Activated CD8-positive, alpha-beta memory T cell treated with anti-CD3 and anti-CD28 coated beads for 4 hours (primary cell): Measurements from ENCODE around the gene NUBP2.
A peak's percentile ranks its signal among the peaks of the same experiment; 100 is the strongest.

Experiments used
- DNase-seq, 2 donors: peaks; one replicate each; pipeline ENCODE4 v3.0.0-alpha.2; 2020; ENCODE audit warnings: low read depth in 2 of 2

The NUBP2 gene

DNA sequence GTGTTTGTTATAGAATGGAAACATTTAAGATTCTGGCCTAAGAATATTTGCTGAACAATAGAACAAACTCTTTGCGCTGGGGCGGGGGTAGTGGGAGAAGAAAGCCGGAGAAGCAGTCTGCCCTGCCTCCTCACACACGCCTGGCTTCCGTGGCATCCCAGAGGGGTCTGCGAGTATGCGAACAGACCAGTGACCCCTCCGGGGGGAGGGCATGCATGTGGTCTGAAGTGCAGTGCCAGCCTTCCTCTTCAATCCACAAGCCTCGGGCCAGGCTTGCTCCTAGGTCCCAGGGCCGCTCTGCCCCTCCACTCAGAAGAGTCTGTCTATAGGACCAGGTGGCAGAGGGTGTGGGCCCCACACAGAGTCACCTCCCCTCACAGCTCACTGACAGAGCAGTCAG lies 24.9 kb downstream of the NUBP2 start:
- DNase-seq: no peak

DNA sequence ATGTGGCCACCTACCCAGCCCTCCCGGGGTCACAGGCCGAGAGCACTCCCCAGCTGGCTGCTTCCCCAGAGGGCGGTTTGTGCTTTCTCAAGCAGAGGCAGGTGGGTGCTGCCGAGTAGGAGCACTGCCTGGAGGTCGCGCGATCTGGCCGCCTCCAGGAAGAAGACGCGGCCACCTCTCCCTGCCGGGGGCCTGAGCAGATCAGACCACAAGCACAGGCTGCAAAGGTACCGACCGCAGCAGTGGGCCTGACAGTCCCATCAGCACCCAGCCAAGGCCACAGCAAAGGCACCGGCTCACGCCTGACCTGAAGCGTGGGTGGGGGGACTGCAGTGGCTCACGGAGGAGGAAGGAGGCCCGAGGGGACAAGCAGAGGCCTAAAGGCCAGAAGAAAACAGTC lies 25.9 kb downstream of the NUBP2 start:
- no peak for DNase-seq

DNA sequence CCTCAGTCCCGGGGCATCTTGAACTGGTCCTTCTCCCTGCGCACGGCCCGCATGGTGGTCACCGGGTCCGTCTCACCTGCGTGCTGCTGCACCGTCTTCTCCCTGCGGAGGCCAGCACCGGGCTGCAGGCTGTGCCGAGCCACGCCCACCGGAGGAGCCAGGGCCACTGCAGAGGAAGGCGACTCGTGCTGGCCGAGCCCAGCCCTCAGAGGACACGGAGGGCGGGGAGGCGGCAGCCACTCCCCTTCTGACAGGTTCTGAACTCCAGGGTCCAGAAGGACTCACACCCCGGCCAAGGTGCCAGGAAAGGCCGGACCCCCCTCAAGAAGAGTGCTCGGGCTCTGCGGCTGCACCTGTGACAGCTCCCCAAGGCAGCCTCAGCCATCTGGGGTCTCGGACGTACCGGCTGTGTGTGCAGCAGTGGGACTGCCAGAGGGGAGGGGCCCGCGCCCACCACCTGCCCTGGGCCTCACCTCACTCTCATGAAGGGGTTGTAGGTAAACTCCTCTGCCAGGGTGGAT lies 26.6 kb downstream of the NUBP2 start:
- DNase-seq: no peak

DNA sequence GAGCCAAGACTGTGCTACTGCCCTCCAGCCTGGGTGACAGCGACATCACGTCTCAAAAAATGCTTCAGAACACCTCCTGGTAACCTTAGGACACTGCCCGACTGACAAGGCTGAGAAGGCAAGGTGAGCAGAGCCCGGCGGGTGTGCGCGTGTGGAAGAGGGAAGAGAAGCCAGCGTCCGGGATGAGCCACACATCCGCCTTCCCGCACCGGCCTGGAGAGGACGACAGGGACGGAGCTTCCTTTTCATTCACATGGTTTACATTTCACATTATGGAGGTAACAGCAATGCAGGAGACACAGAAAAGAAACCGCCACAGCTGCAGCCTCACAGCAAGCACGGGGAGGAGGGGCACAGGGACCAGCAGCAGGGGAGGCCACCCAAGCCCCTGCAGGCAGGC lies 27.3 kb downstream of the NUBP2 start:
- no peak for DNase-seq

DNA sequence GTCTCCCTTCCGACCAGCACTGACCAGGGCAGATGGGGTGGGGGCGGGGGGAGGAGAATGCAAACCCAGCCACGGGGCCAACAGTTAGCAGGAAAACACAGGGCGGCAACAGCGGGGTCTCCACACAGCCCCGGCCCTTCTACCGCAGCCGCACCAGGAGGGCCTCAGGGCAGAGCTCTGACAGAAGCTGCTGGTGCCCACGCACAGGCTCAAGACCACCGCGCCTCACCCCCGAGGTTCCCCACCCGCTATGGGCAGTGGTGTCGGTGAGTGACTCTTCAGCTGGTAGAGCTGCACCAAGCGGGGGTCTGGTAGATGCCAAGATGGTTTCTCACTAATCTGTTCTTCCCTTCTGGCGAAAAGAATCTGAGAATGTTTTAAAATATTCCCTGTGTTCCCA lies 27.8 kb downstream of the NUBP2 start:
- DNase-seq: no peak

DNA sequence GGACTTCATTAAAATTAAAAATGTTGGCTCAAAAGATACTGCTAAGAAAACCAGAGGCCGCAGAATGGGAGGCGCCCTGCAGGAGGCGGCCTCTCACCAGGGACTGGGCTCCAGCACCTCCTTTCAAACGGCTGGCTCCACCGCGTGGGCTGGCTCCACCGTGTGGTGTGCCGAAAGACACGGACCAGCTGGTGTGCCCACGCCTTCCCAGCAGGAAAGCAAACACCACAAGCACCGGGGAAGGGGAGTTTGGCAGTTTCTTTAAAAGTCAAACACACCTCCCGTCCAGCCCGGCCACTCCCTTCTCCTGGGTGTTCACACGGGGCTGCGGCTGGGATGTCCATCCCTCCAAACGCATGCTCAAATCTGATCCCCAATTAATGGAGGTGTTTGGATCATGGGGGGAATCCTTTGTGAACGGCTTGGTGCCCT lies 30.0 kb downstream of the NUBP2 start:
- DNase-seq: no peak

DNA sequence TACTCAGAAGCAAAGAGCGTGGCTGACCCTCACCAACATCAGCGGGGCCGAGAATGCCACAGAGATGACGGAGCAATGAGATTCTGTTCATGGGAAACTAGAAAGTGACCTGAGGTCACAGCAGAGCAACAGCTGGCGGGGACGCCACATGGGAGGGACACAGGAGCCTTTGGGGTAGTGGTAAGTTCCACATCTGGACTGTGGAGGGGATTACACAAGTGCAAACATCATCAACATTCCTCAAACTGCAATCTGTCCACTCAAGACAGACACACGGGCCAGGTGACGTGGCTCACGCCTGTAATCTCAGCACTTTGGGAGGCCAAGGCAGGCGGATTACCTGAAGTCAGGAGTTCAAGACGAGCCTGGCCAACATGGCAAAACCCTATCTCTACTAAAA lies 32.7 kb downstream of the NUBP2 start:
- DNase-seq: no peak

DNA sequence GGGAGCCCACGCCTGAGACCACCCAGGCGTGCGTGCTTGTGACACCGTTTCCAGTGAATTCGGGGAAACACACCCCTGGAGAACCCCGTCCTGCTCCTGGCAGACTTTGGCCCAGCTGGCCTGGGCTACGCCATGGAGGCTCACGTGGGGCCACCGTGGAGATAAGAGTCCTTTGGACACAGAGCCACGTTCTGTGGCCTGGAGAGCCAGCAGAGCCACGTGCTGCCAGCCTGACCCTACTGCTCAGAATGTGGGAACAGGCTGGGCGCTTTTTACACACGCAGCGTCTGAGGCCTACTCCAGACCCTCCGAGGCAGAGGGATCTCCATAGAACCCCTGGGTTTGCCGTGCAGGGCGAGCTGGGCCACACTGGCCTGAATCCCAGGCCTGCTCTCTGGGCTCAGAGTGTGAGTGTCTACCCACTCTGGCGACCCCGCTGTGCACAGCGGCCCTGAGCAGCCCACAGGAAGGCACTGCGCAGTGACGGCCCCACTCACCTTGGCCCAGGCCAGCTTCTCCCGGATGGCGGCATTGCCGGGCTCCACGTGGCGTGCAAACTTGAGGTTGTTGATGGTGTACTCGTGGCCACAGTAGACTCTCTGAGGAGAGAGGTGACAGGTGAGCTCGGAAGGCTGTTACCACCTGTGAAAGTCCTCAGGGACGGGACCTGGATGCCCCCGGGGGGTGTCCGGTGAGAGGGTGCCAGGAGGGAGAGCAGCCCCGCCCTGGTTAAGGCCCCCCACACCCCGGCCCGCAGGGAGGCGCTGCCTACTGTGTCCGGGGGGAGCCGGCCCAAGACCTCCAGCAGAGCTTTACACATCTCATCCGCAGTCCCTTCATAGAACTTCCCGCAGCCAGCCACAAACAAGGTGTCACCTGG lies 33.9 kb downstream of the NUBP2 start:
- no peak for DNase-seq

DNA sequence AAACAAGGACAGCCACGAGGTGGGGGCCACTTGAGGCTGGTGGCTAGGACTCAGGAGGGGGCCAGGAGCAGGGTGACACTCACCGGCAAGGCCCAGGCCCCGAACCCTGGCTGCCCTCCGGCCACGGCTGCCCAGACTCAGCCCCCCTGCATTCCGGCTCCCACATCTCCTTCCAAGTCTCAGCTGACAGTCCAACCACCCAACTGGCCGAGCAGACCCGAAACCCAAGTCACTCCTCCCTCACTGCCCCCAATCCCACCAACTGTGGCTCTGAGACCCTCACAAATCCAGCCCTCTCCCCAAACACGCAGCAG lies 34.5 kb downstream of the NUBP2 start:
- no peak for DNase-seq

DNA sequence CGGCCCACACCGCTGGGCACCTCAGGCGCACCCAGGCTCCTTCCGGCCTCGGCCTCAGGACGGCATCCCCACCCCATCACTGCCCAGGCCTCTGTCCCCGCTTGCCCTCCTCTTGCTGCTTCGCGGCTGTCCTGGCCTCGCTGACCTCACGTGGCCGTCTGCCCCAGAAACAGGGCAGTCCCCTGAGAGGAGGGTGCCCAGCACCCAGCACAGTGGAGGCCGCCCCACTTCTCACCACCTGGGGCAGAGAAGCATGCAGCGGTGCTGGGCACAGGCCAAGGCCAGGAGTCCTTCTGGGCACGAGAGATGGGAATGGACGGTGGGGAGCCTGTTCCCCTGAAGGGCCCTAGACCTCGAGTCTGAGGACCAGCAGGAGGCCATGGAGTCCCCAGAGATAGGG lies 35.0 kb downstream of the NUBP2 start:
- DNase-seq: no peak

DNA sequence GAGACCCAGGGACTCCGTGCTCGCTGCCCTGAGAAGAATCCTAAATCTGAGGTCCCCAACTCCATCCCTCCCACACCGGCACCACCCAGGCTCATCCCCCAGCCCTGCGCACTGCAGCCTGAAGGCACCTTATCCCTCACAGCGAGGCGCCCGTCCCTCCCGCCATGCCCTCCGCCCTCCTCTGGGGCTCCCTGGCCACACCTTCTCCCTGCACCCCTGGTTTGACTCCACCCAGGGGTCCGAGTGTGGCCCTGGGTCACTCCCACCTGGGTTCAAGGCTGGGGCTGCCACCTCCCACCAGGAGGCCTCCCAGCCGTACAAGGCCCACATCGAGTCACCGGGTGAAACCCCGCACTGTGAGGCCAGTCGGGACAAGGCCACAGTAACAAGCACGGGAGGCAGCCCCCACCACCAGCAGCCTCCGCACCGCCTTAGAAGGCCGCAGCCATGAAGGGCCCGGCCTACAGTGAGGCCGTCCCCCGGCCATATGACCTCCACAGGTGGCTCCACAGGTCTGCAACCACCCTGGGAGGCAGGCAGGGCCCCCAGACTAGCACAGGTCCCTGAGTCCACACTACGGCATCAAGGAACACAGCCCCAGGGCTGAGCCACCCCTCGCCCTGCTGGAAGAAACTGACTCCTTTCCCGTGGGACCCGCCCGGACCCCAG lies 35.6 kb downstream of the NUBP2 start:
- no peak for DNase-seq

DNA sequence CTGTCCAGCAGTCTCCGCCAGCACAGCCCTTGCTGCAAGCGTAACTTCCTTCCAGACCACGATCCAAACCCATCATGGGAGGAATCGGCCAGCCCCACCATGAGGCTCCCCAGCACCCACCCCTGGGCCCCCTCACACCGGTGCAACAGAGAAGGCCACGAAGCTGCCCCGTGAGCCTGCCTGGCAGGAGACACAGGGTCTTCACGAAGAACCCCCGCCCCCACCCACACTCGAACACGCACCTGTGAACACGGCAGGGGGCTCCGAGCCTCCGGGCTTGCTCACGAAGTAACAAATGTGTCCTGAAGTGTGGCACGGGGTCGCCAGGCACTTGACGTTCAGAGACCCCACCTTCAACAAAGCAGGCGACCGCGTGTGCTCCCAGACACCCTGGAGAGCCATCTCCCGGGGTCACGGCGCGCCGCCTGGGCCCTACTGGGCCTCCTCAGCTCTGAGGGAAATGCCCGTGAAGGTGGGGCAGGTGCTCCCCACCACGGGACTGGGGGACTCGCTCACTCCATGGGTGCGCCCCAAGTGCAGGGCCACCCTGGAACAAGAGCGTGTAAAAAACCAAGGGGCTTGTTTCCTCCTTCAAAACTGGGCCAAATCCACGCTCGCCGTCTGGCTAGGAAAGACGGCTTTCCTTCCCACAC lies 36.2 kb downstream of the NUBP2 start:
- no peak for DNase-seq

DNA sequence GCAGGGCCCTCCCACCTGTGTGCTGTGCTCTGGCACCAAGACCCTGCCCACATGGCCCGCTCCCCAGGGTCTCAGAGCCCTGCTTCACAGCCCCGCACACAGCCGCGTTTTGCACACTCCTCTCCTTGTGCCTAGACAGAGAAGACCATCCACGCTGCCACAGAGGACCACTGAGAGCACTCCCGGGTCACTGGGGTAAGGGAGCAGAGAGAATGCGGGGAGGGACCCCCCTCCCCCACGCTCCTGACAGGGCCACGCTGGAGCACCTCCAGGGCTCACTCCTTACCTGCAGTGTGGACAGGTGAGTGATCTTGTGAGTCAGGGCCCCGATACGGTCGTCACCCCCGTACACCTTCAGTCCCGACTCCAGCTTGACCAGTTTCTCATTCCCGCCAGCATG lies 36.9 kb downstream of the NUBP2 start:
- no peak for DNase-seq

DNA sequence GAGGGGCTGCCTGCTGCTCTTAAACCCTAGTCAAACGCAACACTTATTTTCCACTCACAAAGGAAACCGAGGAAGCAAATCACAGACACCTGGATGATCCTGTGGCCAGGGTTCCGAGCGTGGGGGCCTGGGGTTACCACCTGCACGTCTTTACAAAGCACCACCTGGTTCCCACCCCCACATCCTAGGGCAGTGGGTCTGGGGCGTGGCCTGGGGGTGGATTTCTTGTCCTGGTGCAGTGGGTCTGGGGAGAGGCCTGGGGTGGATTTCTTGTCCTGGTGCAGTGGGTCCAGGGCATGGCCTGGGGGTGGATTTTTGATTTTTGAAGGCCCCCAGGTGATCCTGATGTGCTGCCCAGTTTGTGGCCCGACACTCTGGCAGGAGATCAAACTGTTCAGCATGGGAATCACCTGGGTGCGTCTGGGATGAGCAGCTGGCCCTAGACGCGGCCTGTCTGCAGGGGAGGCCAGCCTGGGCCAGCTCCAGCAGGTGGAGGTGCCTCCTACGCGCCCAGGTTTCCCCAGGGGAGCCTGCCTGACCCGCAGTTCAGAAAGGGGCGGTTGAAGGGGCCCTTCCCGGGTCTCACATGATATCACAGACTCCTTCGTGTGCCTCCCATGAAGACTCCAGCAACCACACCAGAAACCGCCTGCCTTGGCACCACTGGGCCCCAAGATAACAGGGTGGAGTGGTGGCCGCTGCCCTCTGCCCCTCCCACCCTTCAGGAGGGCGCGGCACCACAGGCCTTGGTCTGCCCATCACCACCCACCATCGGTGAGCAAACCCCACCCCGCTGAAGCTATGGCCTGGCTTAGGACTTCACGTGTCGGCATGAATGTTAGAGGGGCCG lies 37.6 kb downstream of the NUBP2 start:
- no peak for DNase-seq

DNA sequence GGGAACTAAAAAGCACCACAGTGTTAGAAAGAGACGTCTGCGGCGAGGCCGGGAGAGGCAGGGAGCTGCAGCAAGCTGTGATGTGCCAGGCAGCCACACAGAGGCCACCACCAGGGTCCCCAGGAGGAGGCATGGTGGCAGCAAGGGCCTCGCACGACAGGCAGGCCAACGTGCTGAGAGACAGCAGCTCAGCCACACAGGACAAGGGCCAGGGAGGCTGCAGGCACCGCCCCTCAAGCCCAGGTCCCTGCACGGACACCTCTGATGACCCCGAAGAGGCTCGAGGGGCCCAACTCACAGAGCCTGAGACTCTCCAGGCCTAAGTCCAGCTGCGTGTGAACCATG lies 38.2 kb downstream of the NUBP2 start:
- no peak for DNase-seq

DNA sequence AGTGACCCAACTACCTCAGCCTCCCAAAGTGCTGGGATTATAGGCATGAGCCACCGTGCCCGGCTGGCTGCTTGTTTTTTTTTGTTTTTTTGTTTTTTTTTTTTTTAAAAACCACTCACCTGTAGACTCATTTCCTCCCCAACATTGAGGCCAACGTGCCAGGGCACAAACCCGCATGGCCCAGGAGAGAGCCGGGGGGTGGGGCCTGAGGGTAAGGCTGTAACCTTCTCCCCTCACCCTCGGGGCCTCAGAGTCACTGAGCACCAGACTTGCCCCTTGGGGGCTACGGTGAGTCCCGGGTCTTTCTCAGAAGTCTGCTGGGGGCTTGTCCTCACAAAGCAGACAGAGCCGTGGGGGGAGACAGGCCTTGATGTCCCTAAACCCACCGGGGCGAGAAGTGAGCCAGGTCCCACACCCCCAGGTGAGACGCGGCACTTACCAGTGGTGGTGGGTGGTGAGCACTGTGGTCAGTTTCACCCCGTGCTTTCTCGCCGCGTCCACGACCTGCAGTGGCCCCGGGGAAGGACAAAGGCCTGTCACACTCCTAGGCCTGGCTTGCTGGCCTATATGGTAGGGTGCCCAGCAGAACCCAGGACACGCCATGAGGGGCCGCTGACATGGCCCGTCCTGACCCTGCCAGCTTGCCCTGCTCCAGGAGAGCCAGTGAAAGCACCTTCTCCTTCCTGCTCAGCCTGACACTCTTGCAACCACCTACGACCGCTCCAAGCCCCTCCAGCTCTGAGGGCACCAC lies 39.3 kb downstream of the NUBP2 start:
- DNase-seq: no peak

DNA sequence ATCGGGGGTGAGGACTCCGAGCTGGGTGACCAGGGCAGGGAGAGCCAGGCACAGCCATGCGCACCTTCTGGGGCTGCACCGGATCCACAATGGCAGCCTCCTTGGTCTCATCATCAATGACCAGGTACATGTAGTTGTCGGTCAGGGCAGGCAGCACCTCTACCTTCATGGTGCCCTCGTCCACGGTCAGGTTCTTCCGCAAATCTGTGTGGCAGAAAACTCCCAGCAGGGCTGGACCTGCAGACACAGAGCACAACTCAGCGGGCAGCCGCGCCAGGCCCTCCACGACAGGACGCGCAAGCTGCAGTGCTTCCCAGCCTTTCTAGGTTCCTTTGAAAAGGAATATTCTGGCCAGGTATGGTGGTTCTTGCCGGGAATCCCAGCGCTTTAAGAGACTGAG lies 40.0 kb downstream of the NUBP2 start:
- no peak for DNase-seq

DNA sequence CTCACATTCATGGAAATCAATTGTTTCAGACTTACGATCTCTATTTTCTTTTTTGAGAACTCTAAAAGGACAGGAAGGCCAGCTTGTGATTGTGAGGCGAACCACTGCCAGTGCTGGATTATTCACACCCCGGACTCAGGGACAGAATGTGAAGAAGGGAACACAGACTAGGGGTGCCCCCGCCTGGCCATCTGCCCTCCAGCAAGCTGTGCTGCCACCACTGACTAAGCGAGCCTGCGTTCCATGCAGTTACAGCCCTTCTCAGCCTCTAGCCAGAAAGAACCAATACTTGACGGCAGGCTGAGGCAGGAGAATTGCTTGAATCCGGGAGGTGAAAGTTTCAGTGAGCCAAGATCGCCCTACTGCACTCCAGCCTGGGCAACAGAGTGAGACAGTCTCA lies 41.1 kb downstream of the NUBP2 start:
- DNase-seq: no peak

DNA sequence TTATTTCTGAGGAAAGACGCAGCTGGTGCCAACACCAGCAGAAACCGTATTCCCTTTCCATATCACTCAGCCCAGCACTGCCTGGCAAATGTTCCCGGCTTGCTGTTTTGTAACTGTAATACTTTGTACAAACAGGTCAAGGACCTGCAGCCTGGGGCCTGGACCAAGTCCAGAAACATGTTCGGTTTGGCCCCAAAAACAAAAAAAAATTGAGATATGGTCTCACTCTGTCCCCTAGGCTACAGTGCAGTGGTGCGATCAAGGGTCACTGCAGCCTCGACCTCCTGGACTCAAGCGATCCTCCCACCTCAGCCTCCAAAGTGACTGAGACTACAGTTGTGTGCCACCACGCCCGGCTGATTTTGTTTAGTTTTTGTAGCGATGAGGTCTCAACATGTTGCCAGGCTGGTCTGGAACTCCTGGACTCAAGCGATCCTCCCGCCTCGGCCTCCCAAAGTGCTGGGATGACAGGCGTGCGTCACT lies 42.7 kb downstream of the NUBP2 start:
- DNase-seq: no peak

DNA sequence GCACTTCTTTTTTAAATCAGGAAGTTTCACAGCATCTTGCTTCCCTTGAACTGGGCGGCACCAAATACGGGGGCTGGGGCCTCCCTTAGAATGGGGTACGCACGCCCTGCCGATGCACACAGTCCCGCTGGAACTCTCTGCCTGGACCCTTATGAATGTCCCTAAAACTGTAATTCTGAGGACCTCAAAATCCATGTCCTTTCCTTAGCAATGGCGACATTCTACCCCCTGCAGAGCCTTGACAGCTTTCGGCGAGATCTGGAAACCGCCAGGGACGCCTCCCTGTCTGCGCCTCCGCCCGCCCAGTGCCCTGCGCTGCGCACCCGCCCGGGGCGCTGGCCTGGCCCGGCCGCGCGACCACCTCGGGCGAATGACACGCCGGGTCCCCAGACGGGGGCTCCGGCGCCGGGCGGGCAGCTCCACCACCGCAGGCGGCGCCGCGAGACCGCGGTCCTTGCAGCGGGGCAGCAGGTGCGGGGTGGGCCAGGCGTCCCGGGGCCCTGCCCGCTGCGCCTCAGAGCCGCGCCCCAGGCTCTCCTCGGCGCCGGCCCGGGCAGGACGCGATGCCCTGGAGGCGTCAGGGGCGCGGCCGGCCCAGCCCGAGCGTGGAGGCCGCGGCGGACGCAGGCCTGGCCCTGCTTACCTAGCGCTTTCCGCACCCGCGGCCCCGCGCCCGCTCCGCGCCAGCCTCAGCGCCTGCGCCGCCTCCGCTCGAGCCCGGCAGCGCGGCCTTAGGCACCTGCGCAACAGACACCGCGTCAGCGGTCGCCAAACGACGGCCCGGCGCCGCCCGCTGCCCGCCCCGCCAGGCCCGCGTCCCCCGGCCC lies 43.3 kb downstream of the NUBP2 start:
- peak; percentile 24 to 42 for DNase-seq
